Measurements from ENCODE around the gene SLC39A11. TPM values are rescaled to one million over a fixed set of nuclear protein-coding genes. Genes with fewer than 3 reads are reported as not detected.
"Not testable (repeated sequence)": the region's sequence is repeated elsewhere in the genome, so short reads cannot be mapped to it uniquely, and the experiment has no call there.

The SLC39A11 gene
- total and polyA plus RNA-seq, 2 experiments from 2014 or later = 11.7 to 16.4 TPM

DNA sequence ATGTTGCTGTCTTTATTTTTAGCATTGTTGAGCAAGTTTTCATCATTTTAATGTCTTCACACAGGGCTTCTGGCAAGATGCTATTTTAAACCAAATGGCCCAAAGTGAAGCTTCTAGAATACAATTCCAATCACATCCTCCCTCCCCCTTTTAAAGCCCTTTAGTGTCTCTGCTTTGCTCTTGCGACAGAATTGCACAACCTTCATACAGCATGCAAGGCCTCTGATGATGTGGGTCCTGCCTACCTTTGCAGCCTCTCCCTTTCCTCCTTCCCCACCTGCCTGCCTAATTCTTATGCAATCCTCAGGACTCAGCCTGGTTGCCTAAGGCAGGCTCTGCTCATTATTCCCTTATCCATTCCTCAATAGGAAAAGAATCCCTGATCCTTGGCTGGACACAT is 381.7 kb downstream of the SLC39A11 start:
- Histone ChIP-seq H4K20me1 (ENCODE audit: insufficient read depth) (no peaks in the 10 kb centered on the region), H3K27ac (no peak overlapping the region), H3K4me1 (ENCODE audit: insufficient read depth) (no peaks in the 10 kb centered on the region; the same call in 1 of the 2 replicates), H3F3A (ENCODE audit: insufficient read depth) (no peaks in the 10 kb centered on the region; the same call in 1 of the 2 replicates), H3K4me3 (no peak overlapping the region), H3K9ac (no peak overlapping the region), H3K36me3 (ENCODE audit: low read depth) (no peaks in the 10 kb centered on the region), H3K27me3 (replicated peaks; ENCODE audit: insufficient read depth) (no peaks in the 10 kb centered on the region), H3K4me2 (ENCODE audit: unreplicated experiment) (no peak overlapping the region), H3K9me2 (ENCODE audit: insufficient read depth) (no peaks in the 10 kb centered on the region), H3K9me3 (ENCODE audit: low read depth) (no peaks in the 10 kb centered on the region), H3K79me2 (ENCODE audit: insufficient read depth) (no peaks in the 10 kb centered on the region), H2AFZ (no peak overlapping the region)
- in situ Hi-C loops (cut with MboI) = loop anchor here (25.0 kb wide), 1 partner anchor 651 kb away; no protein-coding TSS in a partner anchor
- 11 to 13% methylated on average over 1 of the region's 1 CpG for WGBS, 2 experiments (ENCODE audit: low coverage in 1 of 2, low lambda C conversion rate in 2 of 2, missing lambda C conversion rate in 2 of 2)
- no peak for TF ChIP-seq EZH2 (IDR thresholded peaks at IDR 0.05; ENCODE audit: insufficient read depth, poor library complexity, severe bottlenecking)
- TF ChIP-seq EZH2phosphoT487 (IDR thresholded peaks at IDR 0.05; ENCODE audit: insufficient read depth, low read depth) = no peak
- DNase-seq = peak; percentile 14

DNA sequence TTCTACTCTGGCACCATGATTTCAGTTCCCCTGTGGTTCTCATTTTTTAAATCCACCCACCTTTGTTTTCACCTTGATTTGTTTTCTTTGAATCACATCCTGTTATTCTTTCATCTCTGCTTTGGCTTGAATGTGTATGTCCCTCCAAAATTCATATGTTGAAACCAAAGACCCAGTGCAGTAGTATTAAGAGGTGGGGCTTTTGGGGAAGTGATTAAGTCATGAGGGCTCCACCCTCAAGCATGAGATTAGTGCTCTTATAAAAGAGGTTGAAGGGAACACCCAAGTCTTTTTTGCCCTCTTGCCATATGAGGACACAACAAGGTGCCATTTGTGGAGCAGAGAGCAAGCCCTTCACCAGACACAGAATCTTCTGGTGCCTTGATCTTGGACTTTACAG is 382.3 kb downstream of the SLC39A11 start:
- Histone ChIP-seq H4K20me1 (ENCODE audit: insufficient read depth) (no peaks in the 10 kb centered on the region), H3K9me2 (ENCODE audit: insufficient read depth) (no peaks in the 10 kb centered on the region), H3K79me2 (ENCODE audit: insufficient read depth) (no peaks in the 10 kb centered on the region), H3K27me3 (replicated peaks; ENCODE audit: insufficient read depth) (no peaks in the 10 kb centered on the region), H3K9me3 (ENCODE audit: low read depth) (no peaks in the 10 kb centered on the region), H3K9ac (no peak overlapping the region), H3K36me3 (ENCODE audit: low read depth) (no peaks in the 10 kb centered on the region), H3K4me3 (no peak overlapping the region), H3K27ac (no peak overlapping the region), H3F3A (ENCODE audit: insufficient read depth) (no peaks in the 10 kb centered on the region; the same call in 1 of the 2 replicates), H3K4me1 (ENCODE audit: insufficient read depth) (no peaks in the 10 kb centered on the region), H2AFZ (no peak overlapping the region), H3K4me2 (ENCODE audit: unreplicated experiment) (no peak overlapping the region)
- in situ Hi-C loops (cut with MboI) = loop anchor here (25.0 kb wide), 1 partner anchor 652 kb away; no protein-coding TSS in a partner anchor
- TF ChIP-seq EZH2phosphoT487 (IDR thresholded peaks at IDR 0.05; ENCODE audit: insufficient read depth, low read depth) = no peak
- TF ChIP-seq EZH2 (IDR thresholded peaks at IDR 0.05; ENCODE audit: insufficient read depth, poor library complexity, severe bottlenecking) = no peak
- no peak for DNase-seq

DNA sequence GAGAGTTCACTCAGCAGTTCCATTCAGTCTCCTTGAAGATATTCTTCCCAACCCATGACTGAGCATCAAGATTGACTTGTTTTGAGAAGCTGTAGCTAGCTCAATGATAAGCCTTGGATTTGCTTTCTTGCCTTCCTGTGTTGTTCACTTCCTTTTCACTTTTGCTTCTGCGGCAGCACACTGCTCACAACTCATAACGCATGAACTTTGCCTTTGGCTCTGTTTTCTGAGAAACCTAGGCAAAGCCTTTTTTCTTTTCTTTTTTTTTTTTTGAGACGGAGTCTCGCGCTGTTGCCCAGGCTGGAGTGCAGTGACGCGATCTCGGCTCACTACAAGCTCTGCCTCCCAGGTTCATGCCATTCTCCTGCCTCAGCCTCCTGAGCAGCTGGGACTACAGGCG is 383.8 kb downstream of the SLC39A11 start:
- H3K27ac ChIP-seq; H4K20me1 ChIP-seq (ENCODE audit: insufficient read depth); H3K27me3 ChIP-seq (replicated peaks; ENCODE audit: insufficient read depth); H3K9me3 ChIP-seq (ENCODE audit: low read depth); H3K79me2 ChIP-seq (ENCODE audit: insufficient read depth); H3K9ac ChIP-seq; H3K9me2 ChIP-seq (ENCODE audit: insufficient read depth); H3K36me3 ChIP-seq (ENCODE audit: low read depth); H3F3A ChIP-seq (ENCODE audit: insufficient read depth); DNase-seq; H2AFZ ChIP-seq; H3K4me3 ChIP-seq; H3K4me2 ChIP-seq (ENCODE audit: unreplicated experiment); H3K4me1 ChIP-seq (ENCODE audit: insufficient read depth): not testable (repeated sequence)
- in situ Hi-C loops (cut with MboI) = loop anchor here (25.0 kb wide), 1 partner anchor 654 kb away; no protein-coding TSS in a partner anchor
- WGBS, 2 experiments (ENCODE audit: low coverage in 1 of 2, low lambda C conversion rate in 2 of 2, missing lambda C conversion rate in 2 of 2) = 91 to 94% methylated on average over 9 of the region's 9 CpGs

DNA sequence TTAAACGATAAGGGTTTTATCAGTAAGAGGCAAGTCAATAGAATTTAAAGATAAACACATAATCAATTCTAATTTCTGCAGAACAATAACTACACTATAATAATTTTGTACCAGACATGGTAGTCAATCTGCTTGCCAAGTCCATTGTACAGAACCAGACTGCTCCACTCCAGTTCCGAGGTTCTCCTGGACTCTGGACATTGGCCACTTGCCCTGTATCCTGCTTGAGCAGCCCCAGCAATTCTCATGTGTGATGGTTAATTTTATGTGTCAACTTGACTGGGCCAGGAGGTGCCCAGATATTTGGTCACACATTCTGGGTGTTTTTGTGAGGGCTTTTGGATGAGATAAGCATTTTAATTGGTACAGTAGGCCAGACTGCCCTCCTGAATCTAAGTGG is 384.6 kb downstream of the SLC39A11 start:
- no peak overlapping the region for H3K9ac ChIP-seq
- H3K4me3 ChIP-seq = no peak overlapping the region
- no peak overlapping the region for H3K4me2 ChIP-seq (ENCODE audit: unreplicated experiment)
- H3K79me2 ChIP-seq (ENCODE audit: insufficient read depth) = no peaks in the 10 kb centered on the region
- no peaks in the 10 kb centered on the region for H3K27me3 ChIP-seq (replicated peaks; ENCODE audit: insufficient read depth)
- H3K9me2 ChIP-seq (ENCODE audit: insufficient read depth) = no peaks in the 10 kb centered on the region
- H3F3A ChIP-seq (ENCODE audit: insufficient read depth) = no peaks in the 10 kb centered on the region; the same call in 1 of the 2 replicates
- WGBS, 2 experiments (ENCODE audit: low coverage in 1 of 2, low lambda C conversion rate in 2 of 2, missing lambda C conversion rate in 2 of 2) = 91 to 100% methylated on average over 2 of the region's 2 CpGs
- in situ Hi-C loops (cut with MboI) = loop anchor here (25.0 kb wide), 1 partner anchor 654 kb away; no protein-coding TSS in a partner anchor
- H3K4me1 ChIP-seq (ENCODE audit: insufficient read depth) = no peaks in the 10 kb centered on the region
- TF ChIP-seq EZH2phosphoT487 (IDR thresholded peaks at IDR 0.05; ENCODE audit: insufficient read depth, low read depth) (no peak), EZH2 (IDR thresholded peaks at IDR 0.05; ENCODE audit: insufficient read depth, poor library complexity, severe bottlenecking) (no peak)
- DNase-seq = no peak
- H3K9me3 ChIP-seq (ENCODE audit: low read depth) = no peaks in the 10 kb centered on the region
- H4K20me1 ChIP-seq (ENCODE audit: insufficient read depth) = no peaks in the 10 kb centered on the region
- H3K27ac ChIP-seq = no peak overlapping the region
- no peaks in the 10 kb centered on the region for H3K36me3 ChIP-seq (ENCODE audit: low read depth)
- H2AFZ ChIP-seq = no peak overlapping the region

All from GM23248 (cell line).